Measurements from ENCODE around the gene CATSPERD. TPM values are rescaled to one million over a fixed set of nuclear protein-coding genes. Genes with fewer than 3 reads are reported as not detected.

The CATSPERD gene
- total and polyA plus RNA-seq, 9 of the 15 experiments (the other 6 are each of a cell fraction or from before 2014, with no cell fraction given) = not detected

DNA sequence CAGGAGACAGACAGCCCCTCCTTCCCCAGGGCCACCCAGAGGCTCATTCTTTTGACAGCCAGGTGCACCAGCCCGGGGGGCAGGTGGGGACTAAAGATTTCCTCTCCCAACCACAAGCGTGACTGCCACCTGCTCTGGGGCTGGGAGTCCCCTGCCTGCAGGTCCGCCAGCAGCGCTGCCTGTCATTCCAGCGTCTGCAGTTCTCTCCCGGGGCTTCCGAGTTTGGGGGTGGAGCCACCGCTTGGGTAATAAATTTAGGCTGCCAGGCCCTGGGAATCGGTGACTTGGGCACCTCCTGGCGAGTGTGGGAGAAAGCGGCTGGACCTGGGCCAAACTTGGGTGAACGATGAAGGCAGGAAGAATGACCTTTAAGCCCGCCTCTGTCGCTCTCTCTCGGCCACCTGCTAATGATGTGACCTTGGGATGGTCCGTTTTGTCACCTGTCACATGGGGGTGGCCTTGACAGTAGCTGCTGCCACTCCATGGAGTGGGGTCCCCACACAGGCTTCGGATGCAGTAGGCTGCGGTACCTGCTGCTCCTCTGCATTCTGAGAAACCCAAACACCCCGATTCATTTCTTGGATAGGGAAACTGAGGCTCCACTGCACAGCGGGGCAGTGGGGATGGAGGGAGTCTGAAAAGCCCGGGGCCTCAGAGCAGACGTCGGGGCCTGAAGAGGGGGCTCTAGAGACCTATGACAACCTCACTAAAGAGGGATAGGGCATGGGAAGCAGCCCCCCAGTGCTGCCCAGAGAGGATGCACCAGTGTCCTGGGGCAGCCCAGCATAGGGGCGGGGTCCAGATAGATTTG, 106.3 kb downstream of the CATSPERD start:
- Histone ChIP-seq H3K27me3 (ENCODE audit: control insufficient read depth in 2 of 2, insufficient read depth in 2 of 2, low read length in 2 of 2) (no peaks in the 10 kb centered on the region; a peak in 1 of 5 replicates), H3K4me3 (0 out of 2 replicates have a peak overlapping the region, but pooled peaks have one; percentile 59), H3K27ac (ENCODE audit: extremely low read depth, low read depth, low read length) (no peak overlapping the region; the same call in 2 of the 3 replicates), H3K9me1 (ENCODE audit: control insufficient read depth, insufficient read depth, low read length) (peaks cover 3% of the 10 kb centered on the region), H3K36me3 (ENCODE audit: control insufficient read depth, insufficient read depth, low read length) (no peaks in the 10 kb centered on the region), H3K4me1 (replicated peaks in 1 of 2; ENCODE audit: control insufficient read depth in 2 of 2, insufficient read depth in 2 of 2, low read length in 2 of 2) (peaks cover 6 to 75% of the 10 kb centered on the region in 2 experiments; a peak in 4 of 5 replicates), H2AFZ (ENCODE audit: low read depth, low read length) (peak overlapping the region; percentile 4; the same call in 1 of the 2 replicates), H3K9ac (ENCODE audit: insufficient read depth in 1 of 2, low read depth in 2 of 2, low read length in 2 of 2) (peak overlapping the region in 1 of 2 experiments; percentile 93; a peak in 3 of 4 replicates), H3K9me3 (replicated peaks; ENCODE audit: control insufficient read depth, insufficient read depth, low read depth, low read length) (no peaks in the 10 kb centered on the region), H3K4me2 (ENCODE audit: insufficient read depth, low read length) (peak overlapping the region; percentile 70), H3K79me2 (ENCODE audit: control insufficient read depth, insufficient read depth, low read length) (peaks cover 4% of the 10 kb centered on the region; the same call in 1 of the 3 replicates), H4K20me1 (replicated peaks; ENCODE audit: control insufficient read depth, insufficient read depth, low read length) (no peaks in the 10 kb centered on the region; the same call in 1 of the 2 replicates)
- 24% methylated on average over 18 of the region's 24 CpGs for WGBS (ENCODE audit: insufficient coverage, low coverage, missing lambda C conversion rate)
- ATAC-seq = no peak
- POLR2A ChIA-PET = interaction anchor here (1.4 kb wide), 1 partner anchor 22 kb away, joined by 4 read pairs; no protein-coding TSS in a partner anchor
- in situ Hi-C loops (cut with MboI) = no loop called here
- intact Hi-C loops (cut with micrococcal nuclease) = no loop called here
- FAIRE-seq = no peak
- peak in 2 of 4 experiments; percentile 33 to 34 for DNase-seq (ENCODE audit: extremely low read depth in 1 of 4, low spot score in 3 of 4)
- BruUV-seq (replicated peaks) = no TSS peak
- CTCF ChIA-PET (ENCODE audit: low intra/inter-chr PET ratio) = interaction anchor here (0.5 kb wide), 1 partner anchor 109 kb away, joined by 3 read pairs; no protein-coding TSS in a partner anchor
- no peak for TF ChIP-seq U2AF1 (optimal IDR thresholded peaks at IDR 0.05; ENCODE audit: low read depth, low read length)
- peak; percentile 86 for TF ChIP-seq NFIC (IDR thresholded peaks at IDR 0.05)
- TF ChIP-seq HIVEP1 (CRISPR knock-in tag; IDR thresholded peaks at IDR 0.05) = no peak
- TF ChIP-seq CHAMP1 (IDR thresholded peaks at IDR 0.05) = no peak
- no peak for TF ChIP-seq ZNF24 (IDR thresholded peaks at IDR 0.05)
- TF ChIP-seq TSC22D4 (tag; IDR thresholded peaks at IDR 0.05) = no peak
- TF ChIP-seq, protein P1, sequence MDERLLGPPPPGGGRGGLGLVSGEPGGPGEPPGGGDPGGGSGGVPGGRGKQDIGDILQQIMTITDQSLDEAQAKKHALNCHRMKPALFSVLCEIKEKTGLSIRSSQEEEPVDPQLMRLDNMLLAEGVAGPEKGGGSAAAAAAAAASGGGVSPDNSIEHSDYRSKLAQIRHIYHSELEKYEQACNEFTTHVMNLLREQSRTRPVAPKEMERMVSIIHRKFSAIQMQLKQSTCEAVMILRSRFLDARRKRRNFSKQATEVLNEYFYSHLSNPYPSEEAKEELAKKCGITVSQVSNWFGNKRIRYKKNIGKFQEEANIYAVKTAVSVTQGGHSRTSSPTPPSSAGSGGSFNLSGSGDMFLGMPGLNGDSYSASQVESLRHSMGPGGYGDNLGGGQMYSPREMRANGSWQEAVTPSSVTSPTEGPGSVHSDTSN (CRISPR knock-in tag; IDR thresholded peaks at IDR 0.05; ENCODE audit: low read depth) = no peak
- TF ChIP-seq, protein P1 (tag; conservative IDR thresholded peaks at IDR 0.05; ENCODE audit: low read depth) = peak; percentile 81
- TF ChIP-seq BHLHE40 (IDR thresholded peaks at IDR 0.05; ENCODE audit: low read length) = 0 out of 2 replicates have a peak, but pooled peaks have one; percentile 10
- TF ChIP-seq, protein P2, sequence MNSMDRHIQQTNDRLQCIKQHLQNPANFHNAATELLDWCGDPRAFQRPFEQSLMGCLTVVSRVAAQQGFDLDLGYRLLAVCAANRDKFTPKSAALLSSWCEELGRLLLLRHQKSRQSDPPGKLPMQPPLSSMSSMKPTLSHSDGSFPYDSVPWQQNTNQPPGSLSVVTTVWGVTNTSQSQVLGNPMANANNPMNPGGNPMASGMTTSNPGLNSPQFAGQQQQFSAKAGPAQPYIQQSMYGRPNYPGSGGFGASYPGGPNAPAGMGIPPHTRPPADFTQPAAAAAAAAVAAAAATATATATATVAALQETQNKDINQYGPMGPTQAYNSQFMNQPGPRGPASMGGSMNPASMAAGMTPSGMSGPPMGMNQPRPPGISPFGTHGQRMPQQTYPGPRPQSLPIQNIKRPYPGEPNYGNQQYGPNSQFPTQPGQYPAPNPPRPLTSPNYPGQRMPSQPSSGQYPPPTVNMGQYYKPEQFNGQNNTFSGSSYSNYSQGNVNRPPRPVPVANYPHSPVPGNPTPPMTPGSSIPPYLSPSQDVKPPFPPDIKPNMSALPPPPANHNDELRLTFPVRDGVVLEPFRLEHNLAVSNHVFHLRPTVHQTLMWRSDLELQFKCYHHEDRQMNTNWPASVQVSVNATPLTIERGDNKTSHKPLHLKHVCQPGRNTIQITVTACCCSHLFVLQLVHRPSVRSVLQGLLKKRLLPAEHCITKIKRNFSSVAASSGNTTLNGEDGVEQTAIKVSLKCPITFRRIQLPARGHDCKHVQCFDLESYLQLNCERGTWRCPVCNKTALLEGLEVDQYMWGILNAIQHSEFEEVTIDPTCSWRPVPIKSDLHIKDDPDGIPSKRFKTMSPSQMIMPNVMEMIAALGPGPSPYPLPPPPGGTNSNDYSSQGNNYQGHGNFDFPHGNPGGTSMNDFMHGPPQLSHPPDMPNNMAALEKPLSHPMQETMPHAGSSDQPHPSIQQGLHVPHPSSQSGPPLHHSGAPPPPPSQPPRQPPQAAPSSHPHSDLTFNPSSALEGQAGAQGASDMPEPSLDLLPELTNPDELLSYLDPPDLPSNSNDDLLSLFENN (IDR thresholded peaks at IDR 0.05; ENCODE audit: low read depth in 2 of 2, low read length in 2 of 2) = no peak
- no peak for TF ChIP-seq FOXA3 (CRISPR knock-in tag; conservative IDR thresholded peaks at IDR 0.05 in 1 of 2, IDR thresholded peaks at IDR 0.05 in 1 of 2)
- no peak for TF ChIP-seq PRPF4 (IDR thresholded peaks at IDR 0.05; ENCODE audit: insufficient read depth, low read depth, low read length, poor library complexity, severe bottlenecking)

Data from K562 (cell line).